Uterus (tissue), 2 donors: ENCODE results near the gene HLA-DPA1.

ENCODE experiments used
- POLR2A ChIP-seq, 2 donors: fragments of 450-650 bp; IDR thresholded peaks; one replicate each; pipeline ENCODE4 v1.6.1; 2016; ENCODE audit warnings: antibody characterized with exemption in 2 of 2, mild to moderate bottlenecking in 1 of 2, moderate library complexity in 1 of 2
- TF ChIP-seq, protein P1 (sequence below), 4 experiments: fragments of 200-600 bp in 2 of 4; fragments of 450-650 bp in 2 of 4; sonication (generic) in 2 of 4; IDR thresholded peaks; one replicate each; pipeline ENCODE4 v1.5.1; 2016 to 2019; ENCODE audit warnings: antibody characterized with exemption in 4 of 4, mild to moderate bottlenecking in 2 of 4, moderate library complexity in 1 of 4

- TF ChIP-seq, protein P1, sequence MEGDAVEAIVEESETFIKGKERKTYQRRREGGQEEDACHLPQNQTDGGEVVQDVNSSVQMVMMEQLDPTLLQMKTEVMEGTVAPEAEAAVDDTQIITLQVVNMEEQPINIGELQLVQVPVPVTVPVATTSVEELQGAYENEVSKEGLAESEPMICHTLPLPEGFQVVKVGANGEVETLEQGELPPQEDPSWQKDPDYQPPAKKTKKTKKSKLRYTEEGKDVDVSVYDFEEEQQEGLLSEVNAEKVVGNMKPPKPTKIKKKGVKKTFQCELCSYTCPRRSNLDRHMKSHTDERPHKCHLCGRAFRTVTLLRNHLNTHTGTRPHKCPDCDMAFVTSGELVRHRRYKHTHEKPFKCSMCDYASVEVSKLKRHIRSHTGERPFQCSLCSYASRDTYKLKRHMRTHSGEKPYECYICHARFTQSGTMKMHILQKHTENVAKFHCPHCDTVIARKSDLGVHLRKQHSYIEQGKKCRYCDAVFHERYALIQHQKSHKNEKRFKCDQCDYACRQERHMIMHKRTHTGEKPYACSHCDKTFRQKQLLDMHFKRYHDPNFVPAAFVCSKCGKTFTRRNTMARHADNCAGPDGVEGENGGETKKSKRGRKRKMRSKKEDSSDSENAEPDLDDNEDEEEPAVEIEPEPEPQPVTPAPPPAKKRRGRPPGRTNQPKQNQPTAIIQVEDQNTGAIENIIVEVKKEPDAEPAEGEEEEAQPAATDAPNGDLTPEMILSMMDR (IDR thresholded peaks at IDR 0.05): no peak
- no peak for TF ChIP-seq POLR2A (IDR thresholded peaks at IDR 0.05)
Measured at GRCh38 chr6:33108307-33108706, 34.9 kb upstream of the HLA-DPA1 start.
